ENCODE data around the gene PLA2G3.
"Not testable (repeated sequence)": the region's sequence is repeated elsewhere in the genome, so short reads cannot be mapped to it uniquely, and the experiment has no call there.

The PLA2G3 gene

GRCh38 chr22:31097941-31098631, 42.2 kb downstream of the PLA2G3 start:
- DNase-seq: no peak

GRCh38 chr22:31097539-31097938, 42.8 kb downstream of the PLA2G3 start:
- DNase-seq: not testable (repeated sequence)

- no peak for DNase-seq
Observed at GRCh38 chr22:31096657-31097279, 43.5 kb downstream of the PLA2G3 start.

GRCh38 chr22:31095637-31096249, 44.6 kb downstream of the PLA2G3 start:
- no peak for DNase-seq

GRCh38 chr22:31094741-31095140, 45.6 kb downstream of the PLA2G3 start:
- DNase-seq: no peak

- no peak for DNase-seq
Observed at GRCh38 chr22:31094021-31094551, 46.2 kb downstream of the PLA2G3 start.

GRCh38 chr22:31093086-31093850, 47.0 kb downstream of the PLA2G3 start:
- no peak for DNase-seq

GRCh38 chr22:31092161-31092560, 48.1 kb downstream of the PLA2G3 start:
- no peak for DNase-seq

GRCh38 chr22:31091106-31091975, 49.0 kb downstream of the PLA2G3 start:
- DNase-seq: no peak

- no peak for DNase-seq
Observed at GRCh38 chr22:31090217-31091085, 49.9 kb downstream of the PLA2G3 start.

GRCh38 chr22:31089160-31090100, 50.9 kb downstream of the PLA2G3 start:
- no peak for DNase-seq

- no peak for DNase-seq
Observed at GRCh38 chr22:31088233-31088986, 51.9 kb downstream of the PLA2G3 start.

- no peak for DNase-seq
Observed at GRCh38 chr22:31087744-31088215, 52.5 kb downstream of the PLA2G3 start.

GRCh38 chr22:31086703-31087330, 53.5 kb downstream of the PLA2G3 start:
- no peak for DNase-seq

- DNase-seq: no peak
Observed at GRCh38 chr22:31085928-31086327, 54.4 kb downstream of the PLA2G3 start.

GRCh38 chr22:31085493-31085824, 54.8 kb downstream of the PLA2G3 start:
- no peak for DNase-seq

GRCh38 chr22:31084811-31085492, 55.4 kb downstream of the PLA2G3 start:
- DNase-seq: peak; percentile 76
